ENCODE measurements around the gene SLC16A4.

SLC16A4 gene

GRCh38 chr1:110393691-110394492, 3.1 kb upstream of the SLC16A4 start:
- DNase-seq (ENCODE audit: low read depth): peak; percentile 85
- no peak for TF ChIP-seq CTCF (conservative IDR thresholded peaks at IDR 0.05; ENCODE audit: low read length)
- H3K4me3 ChIP-seq (ENCODE audit: low read length): no peak overlapping the region

GRCh38 chr1:110393286-110393685, 2.5 kb upstream of the SLC16A4 start:
- no peak for DNase-seq (ENCODE audit: low read depth)
- no peak overlapping the region for H3K4me3 ChIP-seq (ENCODE audit: low read length)
- TF ChIP-seq CTCF (conservative IDR thresholded peaks at IDR 0.05; ENCODE audit: low read length): no peak

GRCh38 chr1:110390096-110390495, 730 bp downstream of the SLC16A4 start:
- H3K4me3 ChIP-seq (ENCODE audit: low read length): peak overlapping the region; percentile 21
- TF ChIP-seq CTCF (conservative IDR thresholded peaks at IDR 0.05; ENCODE audit: low read length): peak; percentile 8; the same call in 1 of the 2 replicates
- peak; percentile 76 for DNase-seq (ENCODE audit: low read depth)

GRCh38 chr1:110387048-110387754, 3.6 kb downstream of the SLC16A4 start:
- DNase-seq (ENCODE audit: low read depth): no peak
- no peak for TF ChIP-seq CTCF (conservative IDR thresholded peaks at IDR 0.05; ENCODE audit: low read length)
- no peak overlapping the region for H3K4me3 ChIP-seq (ENCODE audit: low read length)

GRCh38 chr1:110385369-110385768, 5.5 kb downstream of the SLC16A4 start:
- no peak for TF ChIP-seq CTCF (conservative IDR thresholded peaks at IDR 0.05; ENCODE audit: low read length)
- no peak overlapping the region for H3K4me3 ChIP-seq (ENCODE audit: low read length)

GRCh38 chr1:110384581-110385321, 6.1 kb downstream of the SLC16A4 start:
- DNase-seq (ENCODE audit: low read depth): no peak
- H3K4me3 ChIP-seq (ENCODE audit: low read length): no peak overlapping the region
- no peak for TF ChIP-seq CTCF (conservative IDR thresholded peaks at IDR 0.05; ENCODE audit: low read length)

More at GRCh38 chr1:110385369-110385768, 5.5 kb downstream of the SLC16A4 start:
- no peak for DNase-seq (ENCODE audit: low read depth)
